DND-41 (cell line): Measurements from ENCODE around the gene DTL.
A peak's percentile ranks its signal among the peaks of the same experiment; 100 is the strongest.

Experiments
- ATAC-seq: fragments of 200-7000 bp; cut with Tn5 transposase; 3 replicates; pipeline ENCODE4 v1.9.1; 2021; ENCODE audit warnings: low read depth; ENCODE audit not compliant: insufficient read depth
- DNase-seq: peaks from one replicate; pipeline ENCODE4 v3.0.0-alpha.2; 2020
- H2AFZ ChIP-seq: 2 replicates; pipeline ENCODE4 v1.6.0; 2012; ENCODE audit warnings: low read depth, low read length
- H3K27ac ChIP-seq: 2 replicates; pipeline ENCODE4 v1.5.1; 2012; ENCODE audit warnings: low read length, inconsistent platforms
- H3K27me3 ChIP-seq: fragments of 200-600 bp; sonication (generic); 2 replicates; pipeline ENCODE4 v1.6.0; 2012; ENCODE audit warnings: low read length, mild to moderate bottlenecking, inconsistent platforms; ENCODE audit not compliant: insufficient read depth, poor library complexity
- H3K36me3 ChIP-seq: 2 replicates; pipeline ENCODE4 v1.5.1; 2012; ENCODE audit warnings: low read length, inconsistent platforms; ENCODE audit not compliant: insufficient read depth
- H3K4me1 ChIP-seq: 2 replicates; pipeline ENCODE4 v1.5.1; 2012; ENCODE audit warnings: mild to moderate bottlenecking, low read length; ENCODE audit not compliant: insufficient read depth
- H3K4me2 ChIP-seq: 2 replicates; pipeline ENCODE4 v1.6.0; 2012; ENCODE audit warnings: mild to moderate bottlenecking, moderate library complexity, low read length, inconsistent platforms; ENCODE audit not compliant: insufficient read depth
- H3K4me3 ChIP-seq, 2 experiments: fragments of 200-600 bp in 1 of 2; shearing (Covaris generic) in 1 of 2; 2 replicates each; pipeline ENCODE4 v1.5.1; 2012 to 2016; ENCODE audit warnings: inconsistent platforms in 2 of 2, low read length in 2 of 2, mild to moderate bottlenecking in 2 of 2, low read depth in 1 of 2, moderate library complexity in 1 of 2
- H3K79me2 ChIP-seq: 2 replicates; pipeline ENCODE4 v1.6.0; 2012; ENCODE audit warnings: low read length, inconsistent platforms; ENCODE audit not compliant: insufficient read depth
- H3K9ac ChIP-seq: 2 replicates; pipeline ENCODE4 v1.6.0; 2012; ENCODE audit warnings: low read depth, mild to moderate bottlenecking, inconsistent platforms, low read length, moderate library complexity
- H3K9me3 ChIP-seq: 2 replicates; pipeline ENCODE4 v1.5.1; 2012; ENCODE audit warnings: low read length, moderate library complexity, mild to moderate bottlenecking, inconsistent platforms; ENCODE audit not compliant: insufficient read depth, severe bottlenecking
- H4K20me1 ChIP-seq: 2 replicates; pipeline ENCODE4 v1.6.0; 2012; ENCODE audit warnings: low read length; ENCODE audit not compliant: insufficient read depth
- EZH2 ChIP-seq: IDR thresholded peaks from 3 replicates; pipeline ENCODE4 v1.6.1; 2012; ENCODE audit warnings: borderline replicate concordance, low read depth, mild to moderate bottlenecking, moderate library complexity, low read length, inconsistent platforms; ENCODE audit not compliant: severe bottlenecking
- TF ChIP-seq, protein P1 (sequence below): IDR thresholded peaks from 2 replicates; pipeline ENCODE4 v1.5.1; 2012; ENCODE audit warnings: borderline replicate concordance, low read length, moderate library complexity, mild to moderate bottlenecking; ENCODE audit not compliant: poor library complexity, severe bottlenecking; ENCODE audit errors: extremely low read depth

Gene DTL

DNA sequence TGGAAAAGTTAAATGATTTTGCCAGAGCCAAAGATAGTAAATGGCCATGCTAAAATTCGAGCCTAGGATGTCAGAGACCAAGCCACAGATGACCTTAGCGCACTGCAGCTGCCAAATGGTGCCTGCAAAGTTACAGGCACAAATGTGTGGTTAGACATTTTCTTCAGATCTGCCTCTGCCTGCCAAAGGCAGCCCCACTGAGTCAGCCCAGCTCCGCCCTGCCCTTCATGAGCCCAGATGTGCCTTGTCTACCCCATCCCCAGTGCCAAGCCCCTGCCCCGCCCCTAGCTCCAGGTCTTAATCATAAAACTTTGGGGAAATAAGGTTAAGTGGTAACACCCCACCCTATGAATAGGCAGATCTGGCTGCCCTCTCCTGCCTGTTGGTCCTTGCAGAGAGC, 105.9 kb downstream of the DTL start:
- Histone ChIP-seq H3K79me2 (no peaks in the 10 kb centered on the region), H4K20me1 (no peaks in the 10 kb centered on the region), H3K9ac (no peak overlapping the region), H3K27ac (no peak overlapping the region), H3K9me3 (no peaks in the 10 kb centered on the region), H2AFZ (no peak overlapping the region), H3K36me3 (peaks cover 16% of the 10 kb centered on the region; the same call in 1 of the 2 replicates), H3K4me1 (no peaks in the 10 kb centered on the region), H3K4me2 (no peak overlapping the region), H3K4me3 (no peak overlapping the region), H3K27me3 (no peaks in the 10 kb centered on the region)
- TF ChIP-seq EZH2 = no peak
- TF ChIP-seq, protein P1, sequence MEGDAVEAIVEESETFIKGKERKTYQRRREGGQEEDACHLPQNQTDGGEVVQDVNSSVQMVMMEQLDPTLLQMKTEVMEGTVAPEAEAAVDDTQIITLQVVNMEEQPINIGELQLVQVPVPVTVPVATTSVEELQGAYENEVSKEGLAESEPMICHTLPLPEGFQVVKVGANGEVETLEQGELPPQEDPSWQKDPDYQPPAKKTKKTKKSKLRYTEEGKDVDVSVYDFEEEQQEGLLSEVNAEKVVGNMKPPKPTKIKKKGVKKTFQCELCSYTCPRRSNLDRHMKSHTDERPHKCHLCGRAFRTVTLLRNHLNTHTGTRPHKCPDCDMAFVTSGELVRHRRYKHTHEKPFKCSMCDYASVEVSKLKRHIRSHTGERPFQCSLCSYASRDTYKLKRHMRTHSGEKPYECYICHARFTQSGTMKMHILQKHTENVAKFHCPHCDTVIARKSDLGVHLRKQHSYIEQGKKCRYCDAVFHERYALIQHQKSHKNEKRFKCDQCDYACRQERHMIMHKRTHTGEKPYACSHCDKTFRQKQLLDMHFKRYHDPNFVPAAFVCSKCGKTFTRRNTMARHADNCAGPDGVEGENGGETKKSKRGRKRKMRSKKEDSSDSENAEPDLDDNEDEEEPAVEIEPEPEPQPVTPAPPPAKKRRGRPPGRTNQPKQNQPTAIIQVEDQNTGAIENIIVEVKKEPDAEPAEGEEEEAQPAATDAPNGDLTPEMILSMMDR = no peak
- DNase-seq (no peak), ATAC-seq (peak; percentile 54; the same call in 2 of the 3 replicates)

DNA sequence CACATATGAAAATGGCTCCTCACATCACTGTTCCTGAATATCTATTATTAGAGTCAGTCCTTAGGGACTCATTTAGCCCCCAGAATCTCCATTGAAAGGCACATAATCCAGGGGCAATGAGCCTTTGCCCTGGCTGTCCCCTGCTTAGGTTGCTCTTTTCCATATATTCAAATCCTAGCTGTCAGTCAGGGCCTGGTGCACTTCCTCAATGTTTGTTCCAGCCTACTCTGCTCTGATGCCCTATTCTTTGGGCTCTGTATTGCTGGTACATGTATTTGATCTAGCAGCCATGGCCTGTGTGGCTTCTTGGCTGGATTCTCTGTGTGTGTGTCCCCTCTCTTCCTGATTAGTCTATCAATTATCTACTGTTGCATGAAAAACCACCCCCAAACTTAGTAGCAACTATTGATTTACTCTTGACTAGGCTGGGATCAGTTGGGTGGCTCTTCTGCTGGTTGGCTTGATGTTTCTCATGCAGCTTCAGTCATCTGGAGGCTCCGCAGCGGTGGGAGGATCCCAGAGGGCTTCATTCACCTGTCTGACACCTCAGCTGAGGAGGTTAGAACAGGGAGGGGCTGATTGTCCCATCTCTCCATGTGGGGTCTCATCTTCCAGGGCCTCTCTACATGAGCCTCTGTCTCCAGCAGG, 107.5 kb downstream of the DTL start:
- Histone ChIP-seq H3K27me3 (no peaks in the 10 kb centered on the region), H3K9me3 (no peaks in the 10 kb centered on the region), H3K4me3 (no peak overlapping the region), H3K9ac (no peak overlapping the region), H3K4me1 (no peaks in the 10 kb centered on the region), H4K20me1 (no peaks in the 10 kb centered on the region), H3K27ac (no peak overlapping the region), H3K79me2 (no peaks in the 10 kb centered on the region), H3K4me2 (no peak overlapping the region), H2AFZ (no peak overlapping the region), H3K36me3 (peaks cover 16% of the 10 kb centered on the region; the same call in 1 of the 2 replicates)
- TF ChIP-seq EZH2 = no peak
- ATAC-seq (no peak), DNase-seq (no peak)

DNA sequence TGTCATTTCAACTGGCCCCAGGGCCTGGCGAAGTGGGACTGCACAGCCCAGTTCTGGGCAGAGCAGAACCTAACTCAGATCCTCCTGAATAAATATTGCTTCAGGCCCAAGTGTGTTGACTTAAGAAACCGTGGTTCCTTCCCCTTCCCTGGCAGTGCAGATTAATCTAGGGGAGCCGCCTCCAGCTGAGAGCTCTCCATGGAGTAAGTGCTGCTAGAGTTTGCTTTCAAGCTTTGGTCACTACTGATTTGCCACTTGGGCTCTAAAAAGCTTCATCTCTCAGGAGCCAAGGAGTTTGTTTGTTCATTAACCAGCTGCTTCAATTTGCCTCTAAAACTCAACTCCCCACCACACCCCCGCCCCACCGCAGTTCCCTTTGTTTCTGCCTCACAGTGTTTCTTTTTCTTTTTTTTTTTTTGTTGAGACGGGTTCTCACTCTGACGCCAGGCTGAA, 112.1 kb downstream of the DTL start:
- no peaks in the 10 kb centered on the region for H4K20me1 ChIP-seq
- no peaks in the 10 kb centered on the region for H3K79me2 ChIP-seq
- no peak overlapping the region for H3K27ac ChIP-seq
- no peak overlapping the region for H3K4me2 ChIP-seq
- no peak for ATAC-seq
- H3K36me3 ChIP-seq = no peaks in the 10 kb centered on the region
- DNase-seq = no peak
- no peaks in the 10 kb centered on the region for H3K4me1 ChIP-seq
- H3K9me3 ChIP-seq = no peaks in the 10 kb centered on the region
- no peak overlapping the region for H3K4me3 ChIP-seq
- no peak for TF ChIP-seq EZH2
- TF ChIP-seq, protein P1 = no peak
- no peak overlapping the region for H2AFZ ChIP-seq
- no peaks in the 10 kb centered on the region for H3K27me3 ChIP-seq
- H3K9ac ChIP-seq = no peak overlapping the region

DNA sequence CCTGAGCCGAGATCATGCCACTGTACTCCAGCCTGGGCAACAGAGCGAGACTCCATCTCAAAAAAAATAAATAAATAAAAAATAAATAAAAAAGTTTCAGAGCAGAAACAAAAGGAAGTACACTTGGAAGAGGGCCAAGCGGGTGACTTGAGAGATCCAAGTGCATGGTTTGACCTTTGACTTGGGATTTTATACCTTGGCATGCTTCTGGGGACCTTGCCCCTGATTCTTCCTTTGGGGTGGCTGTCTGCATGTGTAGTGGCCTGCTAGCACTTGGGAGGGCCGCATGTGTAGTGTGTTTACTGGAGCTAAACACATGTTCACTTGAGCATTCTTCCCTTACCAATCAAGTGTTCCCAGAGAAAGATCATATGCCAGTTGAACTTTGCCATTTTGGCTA, 114.0 kb downstream of the DTL start:
- TF ChIP-seq EZH2 = no peak
- TF ChIP-seq, protein P1 = no peak
- H3K36me3 ChIP-seq = no peaks in the 10 kb centered on the region

More for the DNA sequence above, 114.0 kb downstream of the DTL start:
- Histone ChIP-seq H3K79me2 (no peaks in the 10 kb centered on the region), H2AFZ (no peak overlapping the region), H4K20me1 (no peaks in the 10 kb centered on the region), H3K9me3 (no peaks in the 10 kb centered on the region), H3K27ac (no peak overlapping the region), H3K27me3 (no peaks in the 10 kb centered on the region), H3K4me1 (no peaks in the 10 kb centered on the region), H3K9ac (no peak overlapping the region), H3K4me3 (no peak overlapping the region), H3K4me2 (no peak overlapping the region)
- ATAC-seq = no peak
- no peak for DNase-seq
